HepG2 (cell line): ENCODE data around the gene C16orf78. TPM values are rescaled to one million over a fixed set of nuclear protein-coding genes. Genes with fewer than 3 reads are reported as not detected.

Experiments used
- ATAC-seq: fragments of 200-7000 bp; cut with Tn5 transposase; 3 replicates; pipeline ENCODE4 v1.9.1; 2020; ENCODE audit warnings: mild to moderate bottlenecking, moderate library complexity
- BruUV-seq: library from RNA; stranded (reverse); fragments of 400-500 nt; replicated peaks from 2 replicates; lab custom pipeline; 2021; lab: Mats Ljungman, UMichigan
- CTCF ChIA-PET: fragments of 300-600 bp; formaldehyde crosslinking; extraction: SDS; loops from one replicate; lab custom pipeline; 2021; ENCODE audit warnings: low total read pairs, inconsistent platforms, low intra/inter-chr PET ratio; lab: Yijun Ruan, JAX
- POLR2A ChIA-PET: fragments of 350-600 bp; sonication (Branson Sonifier 250); formaldehyde crosslinking; loops from one replicate; lab custom pipeline; 2020; ENCODE audit warnings: antibody characterized with exemption, inconsistent platforms; lab: Yijun Ruan, JAX
- DNase-seq: peaks from one replicate; pipeline ENCODE4 v3.0.0-alpha.2; 2015; ENCODE audit warnings: low spot score
- FAIRE-seq: peaks from 3 replicates; lab custom pipeline; 2011; peaks lifted over from hg19 to GRCh38; lab: Jason Lieb, UNC
- H2AFZ ChIP-seq: one replicate; pipeline ENCODE4 v1.6.1; 2011; ENCODE audit warnings: low read length, inconsistent platforms
- H3K27ac ChIP-seq: fragments of 300-600 bp; 3 replicates; pipeline ENCODE4 v1.8.0; 2011; ENCODE audit warnings: mixed run types, mild to moderate bottlenecking, mixed read lengths, low read length, inconsistent platforms; ENCODE audit not compliant: insufficient read depth; ENCODE audit errors: extremely low read length
- H3K27me3 ChIP-seq, 2 experiments: fragments of 200-600 bp in 1 of 2; 2 replicates in 1 of 2; 3 replicates in 1 of 2; pipeline versions ENCODE4 v1.6.0 to v1.8.0; 2011; ENCODE audit warnings: low read length in 2 of 2, mild to moderate bottlenecking in 2 of 2, moderate library complexity in 2 of 2, inconsistent platforms in 1 of 2; ENCODE audit not compliant: insufficient read depth in 2 of 2, control insufficient read depth in 1 of 2
- H3K36me3 ChIP-seq, 2 experiments: fragments of 200-600 bp in 1 of 2; replicated peaks in 1 of 2; 2 replicates in 1 of 2; 3 replicates in 1 of 2; pipeline versions ENCODE4 v1.5.1 to v1.8.0; 2011; ENCODE audit warnings: low read length in 2 of 2, inconsistent platforms in 1 of 2; ENCODE audit not compliant: insufficient read depth in 2 of 2, control insufficient read depth in 1 of 2
- H3K4me1 ChIP-seq: 2 replicates; pipeline ENCODE4 v1.5.1; 2012; ENCODE audit warnings: low read length, inconsistent platforms; ENCODE audit not compliant: insufficient read depth
- H3K4me2 ChIP-seq: 2 replicates; pipeline ENCODE4 v1.6.0; 2011; ENCODE audit warnings: low read depth, low read length, inconsistent platforms
- H3K4me3 ChIP-seq, 3 experiments: fragments of 200-600 bp in 1 of 3; sonication (generic), shearing (Covaris generic) in 1 of 3; replicated peaks in 1 of 3; 2 replicates each; pipeline ENCODE4 v1.5.1; 2011 to 2016; ENCODE audit warnings: low read length in 3 of 3, inconsistent platforms in 2 of 3, low read depth in 2 of 3, mild to moderate bottlenecking in 2 of 3, control low read depth in 1 of 3, mixed read lengths in 1 of 3; ENCODE audit not compliant: insufficient read depth in 1 of 3
- H3K79me2 ChIP-seq: one replicate; pipeline ENCODE4 v1.6.1; 2011; ENCODE audit warnings: low read length, inconsistent platforms; ENCODE audit not compliant: insufficient read depth
- H3K9ac ChIP-seq: 2 replicates; pipeline ENCODE4 v1.6.0; 2011; ENCODE audit warnings: mild to moderate bottlenecking, low read depth, low read length, inconsistent platforms; ENCODE audit not compliant: insufficient read depth
- H3K9me3 ChIP-seq: 2 replicates; pipeline ENCODE4 v1.5.1; 2012; ENCODE audit warnings: mild to moderate bottlenecking, low read length
- H4K20me1 ChIP-seq: 2 replicates; pipeline ENCODE4 v1.6.0; 2011; ENCODE audit warnings: inconsistent platforms, mild to moderate bottlenecking, low read length, moderate library complexity; ENCODE audit not compliant: insufficient read depth
- ATF5 ChIP-seq: sonication (generic); formaldehyde crosslinking; IDR thresholded peaks from 2 replicates; pipeline ENCODE4 v1.4.0; 2020; ENCODE audit warnings: mild to moderate bottlenecking, low read depth, missing genetic modification reagents
- ATM ChIP-seq: fragments of 450-650 bp; IDR thresholded peaks from 2 replicates; pipeline ENCODE4 v1.7.1; 2017; ENCODE audit warnings: mild to moderate bottlenecking, borderline replicate concordance
- EED ChIP-seq: sonication (generic); formaldehyde crosslinking; IDR thresholded peaks from 2 replicates; pipeline ENCODE4 v1.5.0; 2020; ENCODE audit warnings: mild to moderate bottlenecking, missing genetic modification reagents
- FOXJ3 ChIP-seq: sonication (generic); formaldehyde crosslinking; IDR thresholded peaks from 2 replicates; pipeline ENCODE4 v1.4.0; 2020; ENCODE audit warnings: missing genetic modification reagents, mild to moderate bottlenecking, borderline replicate concordance
- GATAD2A ChIP-seq: IDR thresholded peaks from 2 replicates; pipeline ENCODE4 v1.6.1; 2016
- GZF1 ChIP-seq: sonication (generic); formaldehyde crosslinking; IDR thresholded peaks from 2 replicates; pipeline ENCODE4 v1.5.1; 2020; ENCODE audit warnings: mild to moderate bottlenecking, missing genetic modification reagents
- MATR3 ChIP-seq: sonication (generic); formaldehyde crosslinking; IDR thresholded peaks from 2 replicates; pipeline ENCODE4 v1.4.0; 2020; ENCODE audit warnings: missing genetic modification reagents
- NFKB2 ChIP-seq: sonication (generic); formaldehyde crosslinking; IDR thresholded peaks from 2 replicates; pipeline ENCODE4 v1.4.0; 2020; ENCODE audit warnings: missing genetic modification reagents, borderline replicate concordance
- PAX8 ChIP-seq: sonication (generic); formaldehyde crosslinking; IDR thresholded peaks from 2 replicates; pipeline ENCODE4 v1.8.0; 2022; ENCODE audit warnings: mild to moderate bottlenecking, missing genetic modification reagents, borderline replicate concordance
- RERE ChIP-seq: IDR thresholded peaks from 2 replicates; pipeline ENCODE4 v1.6.1; 2016; ENCODE audit warnings: low read depth, missing genetic modification reagents, missing compliant biosample characterization
- SIN3B ChIP-seq: fragments of 150-350 bp; IDR thresholded peaks from 2 replicates; pipeline ENCODE4 v1.6.1; 2014; ENCODE audit warnings: low read length
- ZNF430 ChIP-seq: sonication (generic); formaldehyde crosslinking; IDR thresholded peaks from 2 replicates; pipeline ENCODE4 v1.9.0; 2021; ENCODE audit warnings: mild to moderate bottlenecking, missing genetic modification reagents
- ZNF740 ChIP-seq: sonication (generic); formaldehyde crosslinking; IDR thresholded peaks from 2 replicates; pipeline ENCODE4 v1.4.0; 2020; ENCODE audit warnings: missing genetic modification reagents
- ZNF75D ChIP-seq: sonication (generic); formaldehyde crosslinking; IDR thresholded peaks from 2 replicates; pipeline ENCODE4 v1.8.1; 2023; ENCODE audit warnings: missing genetic modification reagents, mild to moderate bottlenecking, borderline replicate concordance
- ZNF841 ChIP-seq: sonication (generic); formaldehyde crosslinking; IDR thresholded peaks from 2 replicates; pipeline ENCODE4 v1.8.1; 2023; ENCODE audit warnings: missing genetic modification reagents, borderline replicate concordance
- WGBS: methylation state at CpG from one replicate; pipeline ENCODE4 v1.1.6; 2017; ENCODE audit warnings: low lambda C conversion rate; 5-methylcytosine and 5-hydroxymethylcytosine counted together
- in situ Hi-C: cut with HindIII; loops from 2 replicates; pipeline ENCODE4 v1.10.0; 2017; ENCODE audit warnings: low pct_unique_long_range_greater_than_20kb; ENCODE audit not compliant: extremely low pct_ligation_motif_present
- intact Hi-C: fragments of 100-400 bp; cut with micrococcal nuclease; formaldehyde crosslinking; loops from one replicate; pipeline ENCODE4 v1.10.0; 2022; ENCODE audit not compliant: unreplicated experiment
- polyA plus RNA-seq, 8 experiments: library from polyadenylated mRNA; depleted of rRNA in 3 of 8; stranded (reverse) in 7 of 8; unstranded in 1 of 8; fragments of >200 nt; fragmentation: Illumina TruSeq in 4 of 8; extraction: Trizol in 4 of 8; gene quantifications; 2 replicates each; pipeline versions ENCODE4 v1.2.1 to v1.2.3, GENCODE V29; 2011 to 2016; ENCODE audit warnings: low read depth in 4 of 8, missing spikeins in 1 of 8, mixed read lengths in 1 of 8; ENCODE audit not compliant: insufficient read depth in 1 of 8
- total RNA-seq, 5 experiments: library from RNA; depleted of rRNA; stranded (reverse); fragments of >200 nt; fragmentation: Illumina TruSeq; extraction: Trizol; gene quantifications; 2 replicates each; pipeline ENCODE4 v1.2.3, GENCODE V29; 2016; ENCODE audit warnings: low read depth in 1 of 5

The C16orf78 gene
- total and polyA plus RNA-seq, 2 of the 13 experiments (the other 11 are each of a cell fraction or from before 2014, with no cell fraction given), result not detected

- Histone ChIP-seq H3K79me2 (no peaks in the 10 kb centered on the region), H3K9ac (no peak overlapping the region), H4K20me1 (no peaks in the 10 kb centered on the region), H3K27ac (no peak overlapping the region), H3K4me1 (no peaks in the 10 kb centered on the region), H3K4me3 (no peak overlapping the region), H3K4me2 (no peak overlapping the region), H3K36me3 (no peaks in the 10 kb centered on the region), H2AFZ (no peak overlapping the region), H3K27me3 (no peaks in the 10 kb centered on the region), H3K9me3 (peaks cover 9% of the 10 kb centered on the region; the same call in 1 of the 2 replicates)
- FAIRE-seq (no peak), ATAC-seq (no peak), DNase-seq (no peak)
- no TSS peak for BruUV-seq
- ChIA-PET CTCF (no interaction called here), POLR2A (no interaction called here)
- intact Hi-C loops (no loop called here), in situ Hi-C loops (no loop called here)
- whole genome bisulfite sequencing, result 8% methylated on average over 4 of the region's 4 CpGs
- TF ChIP-seq EED (CRISPR knock-in tag) (no peak), FOXJ3 (no peak), ATF5 (no peak), MATR3 (CRISPR knock-in tag) (no peak), SIN3B (no peak), PAX8 (CRISPR knock-in tag) (no peak), ZNF740 (CRISPR knock-in tag) (no peak), GATAD2A (CRISPR knock-in tag) (no peak), ZNF430 (CRISPR knock-in tag) (no peak), ZNF841 (no peak), ATM (no peak), NFKB2 (CRISPR knock-in tag) (no peak), ZNF75D (CRISPR knock-in tag) (no peak), GZF1 (CRISPR knock-in tag) (no peak), RERE (no peak)
These were observed 7.7 kb upstream of the C16orf78 start for GRCh38 chr16:49365711-49366509.
